Activated CD4-positive, alpha-beta T cell treated with anti-CD3 and anti-CD28 coated beads, Interleukin-2, amount 50 U/mL, for 4 hours (primary cell): ENCODE measurements around the gene EFR3B.
A peak's percentile ranks its signal among the peaks of the same experiment; 100 is the strongest.
"Not testable (repeated sequence)": the region's sequence is repeated elsewhere in the genome, so short reads cannot be mapped to it uniquely, and the experiment has no call there.

Source experiments
- DNase-seq, 2 experiments: peaks; one replicate each; pipeline ENCODE4 v3.0.0-alpha.2; 2020

Gene EFR3B

DNA sequence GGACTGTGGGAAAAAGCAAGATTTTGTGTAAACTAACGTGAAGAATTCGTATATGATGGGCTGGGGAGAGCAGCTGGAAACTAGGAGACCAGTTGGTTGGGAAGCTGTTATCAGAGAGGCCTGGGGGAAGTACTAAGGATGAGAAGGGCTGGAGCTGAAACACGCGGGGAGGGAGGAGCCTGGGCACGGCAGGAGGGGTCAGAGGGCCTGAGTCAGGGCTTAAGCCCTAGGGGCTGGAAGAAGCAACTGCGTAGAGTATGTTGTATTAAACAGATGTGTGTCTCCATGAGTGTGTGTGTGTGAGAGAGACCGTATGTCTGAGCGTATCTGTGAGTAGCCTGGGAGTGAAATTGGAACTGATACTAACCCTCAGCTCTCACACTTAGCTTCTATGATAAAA, 118.1 kb downstream of the EFR3B start:
- DNase-seq, result no peak

GRCh38 chr2:25160376-25160775, 118.5 kb downstream of the EFR3B start:
- no peak for DNase-seq

DNA sequence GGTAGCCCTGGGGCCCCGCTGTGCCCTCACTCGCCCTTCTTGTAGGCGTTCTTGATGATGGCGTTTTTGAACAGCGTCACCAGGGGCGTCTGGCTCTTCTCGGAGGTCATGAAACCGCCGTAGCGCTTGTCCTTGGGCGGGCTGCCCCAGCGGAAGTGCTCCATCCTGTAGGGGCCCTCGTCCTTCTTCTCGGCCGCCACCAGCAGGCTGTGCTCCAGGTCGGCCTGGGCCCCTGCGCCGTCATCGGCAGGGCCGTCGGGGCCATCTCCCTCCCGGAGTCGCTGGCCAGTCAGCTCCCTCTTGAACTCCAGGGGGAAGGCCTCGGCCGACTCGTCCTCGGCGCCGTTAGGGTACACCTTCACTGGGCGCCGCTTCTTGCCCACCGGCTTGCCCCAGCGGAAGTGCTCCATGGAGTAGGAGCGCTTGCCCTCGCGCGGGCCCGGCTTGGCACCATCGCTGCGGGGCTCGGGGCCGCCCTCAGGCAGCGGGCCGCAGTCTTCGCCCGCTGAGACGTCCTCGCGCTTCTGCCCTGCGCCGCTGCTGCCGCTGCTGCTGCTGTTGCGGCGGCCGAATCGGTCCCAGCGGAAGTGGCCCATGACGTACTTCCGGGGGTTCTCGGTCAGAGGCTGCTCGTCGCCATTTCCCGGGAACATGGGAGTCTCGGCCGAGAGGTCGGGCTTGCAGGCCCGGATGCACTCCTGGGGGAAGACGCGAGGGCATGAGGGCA, 119.3 kb downstream of the EFR3B start:
- peak; percentile 54 to 58 for DNase-seq

- not testable (repeated sequence) for DNase-seq
These were observed 120.2 kb downstream of the EFR3B start for GRCh38 chr2:25162061-25162460.

- DNase-seq, result no peak
These were observed 122.7 kb downstream of the EFR3B start for GRCh38 chr2:25164561-25164960.

DNA sequence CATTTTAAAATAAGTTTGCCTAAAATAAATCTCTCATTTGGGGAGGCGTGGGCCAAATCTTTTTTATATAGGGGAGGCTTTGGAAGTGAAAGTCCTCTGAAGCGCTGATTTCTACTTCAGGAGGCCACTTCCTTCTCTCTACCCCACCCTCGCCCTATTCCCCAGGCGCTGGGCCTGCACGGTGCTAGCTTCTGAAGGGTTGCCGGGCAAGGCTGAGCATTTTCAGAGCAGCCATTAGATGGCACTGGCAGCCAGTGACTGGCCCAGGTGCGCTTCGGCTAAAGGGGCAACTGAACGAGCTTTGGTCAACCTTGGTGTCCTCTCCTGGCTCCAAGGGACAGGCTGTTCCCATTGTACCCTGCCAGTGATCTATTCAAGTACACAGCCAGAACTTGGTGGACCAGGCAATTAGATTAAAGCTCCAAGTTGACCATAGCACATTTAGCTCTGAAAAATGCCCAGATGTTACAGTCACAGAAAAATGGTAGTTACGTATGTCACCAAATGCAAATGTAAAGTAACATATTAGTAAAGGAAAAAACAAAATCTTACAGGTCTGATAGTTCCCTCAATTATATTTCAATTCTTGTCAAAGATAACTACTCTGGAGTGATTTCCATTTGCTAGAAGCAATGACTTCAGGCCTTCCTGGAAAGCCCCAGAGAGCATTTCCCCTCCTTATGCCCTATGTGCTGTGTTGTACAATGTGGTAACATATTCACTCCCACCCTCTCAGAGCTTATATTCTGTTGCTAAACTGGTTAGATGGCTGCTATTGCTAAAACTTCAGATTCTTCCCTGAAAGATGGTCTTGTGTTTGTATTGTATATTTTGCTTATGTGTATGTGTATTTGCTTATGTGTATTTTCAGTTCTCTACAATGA, 124.4 kb downstream of the EFR3B start:
- peak; percentile 20 to 25 for DNase-seq

DNA sequence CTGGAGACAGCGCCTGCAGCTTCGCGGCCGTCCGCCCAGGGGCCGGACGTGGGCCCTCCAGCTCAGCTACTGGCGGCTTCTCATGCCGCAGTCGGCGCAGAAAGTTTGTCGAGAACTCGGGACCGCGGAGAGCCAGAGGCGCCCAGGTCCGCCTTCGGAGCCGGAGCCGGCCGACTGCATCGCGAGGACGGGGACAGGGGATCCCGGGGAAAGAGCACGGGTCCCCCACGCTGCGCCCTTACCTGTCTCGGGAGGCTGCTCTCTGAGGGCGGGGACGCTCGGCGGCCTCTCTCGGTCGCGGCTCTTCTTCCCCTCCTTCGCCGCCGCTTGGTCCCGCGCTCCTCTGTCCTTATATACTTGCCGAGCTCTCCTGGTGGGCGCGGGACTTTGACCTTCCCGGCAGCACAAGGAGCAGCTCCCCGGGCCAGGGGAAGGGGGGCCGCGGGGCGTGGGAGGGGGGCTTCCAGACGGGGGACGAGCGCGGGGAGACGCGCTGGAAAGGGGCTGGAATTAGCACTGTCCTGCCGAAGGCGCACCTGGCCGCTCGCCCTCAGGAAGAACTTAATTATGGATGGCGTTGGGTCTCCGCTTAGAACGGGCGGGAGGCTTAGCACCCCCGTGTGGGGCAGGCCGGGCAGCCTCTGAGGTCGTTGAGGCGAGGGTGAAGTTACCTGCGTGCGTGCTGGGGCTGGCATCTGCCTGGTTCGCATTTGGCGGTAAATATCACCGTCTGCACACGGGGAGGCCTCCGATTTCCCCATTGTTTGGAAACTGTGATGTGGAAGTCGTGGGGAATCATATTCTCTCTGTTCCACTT, 126.6 kb downstream of the EFR3B start, which contains the start of gene POMC:
Gene POMC (minus strand): TSS at position 325 of the 817 bp plus-strand sequence. CDS start 3,808 bp downstream, outside the sequence.
- peak in 1 of 2 experiments; percentile 16 for DNase-seq

DNA sequence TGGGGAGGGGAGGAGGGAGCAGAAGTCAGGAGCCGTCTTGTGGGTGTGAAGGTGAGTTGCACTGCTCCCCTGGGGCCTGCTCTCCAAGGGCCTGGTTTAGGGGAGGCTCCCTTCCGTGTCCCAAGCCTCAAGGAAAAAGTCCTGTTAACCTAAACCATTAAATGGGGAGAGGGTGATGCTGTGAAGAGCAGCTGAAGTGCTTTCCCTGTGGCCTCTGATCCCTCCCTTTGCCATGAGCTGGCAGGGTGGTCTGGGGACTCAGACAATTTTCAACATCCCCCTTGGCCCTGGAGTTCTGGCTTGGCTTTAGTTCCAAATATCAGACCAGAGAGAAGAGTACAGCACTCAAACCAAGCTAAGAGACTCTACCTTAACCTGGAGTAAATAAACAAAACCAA, 127.2 kb downstream of the EFR3B start:
- no peak for DNase-seq

DNA sequence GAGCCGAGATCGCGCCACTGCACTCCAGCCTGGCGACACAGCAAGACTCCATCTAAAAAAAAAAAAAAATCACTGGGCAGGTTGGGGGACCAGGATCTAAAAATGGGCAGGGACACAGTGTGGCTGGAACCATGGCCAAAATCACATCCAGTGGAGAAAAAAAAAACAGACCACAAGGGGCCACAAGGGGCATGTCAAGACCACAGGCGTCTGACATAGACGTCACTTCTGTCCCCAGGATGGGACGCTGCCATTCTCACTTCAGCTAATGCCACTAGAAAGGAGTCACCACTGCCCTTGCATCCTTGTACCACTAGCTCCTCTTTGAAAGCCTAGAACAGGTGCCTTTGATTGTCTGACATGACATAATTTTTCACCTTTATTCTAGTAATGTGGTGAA, 129.0 kb downstream of the EFR3B start:
- DNase-seq, result no peak

GRCh38 chr2:25173719-25174118, 131.8 kb downstream of the EFR3B start:
- no peak for DNase-seq

- DNase-seq, result no peak
These were observed 132.5 kb downstream of the EFR3B start for GRCh38 chr2:25174192-25174861.

- DNase-seq, result no peak
These were observed 134.3 kb downstream of the EFR3B start for GRCh38 chr2:25176138-25176537.

DNA sequence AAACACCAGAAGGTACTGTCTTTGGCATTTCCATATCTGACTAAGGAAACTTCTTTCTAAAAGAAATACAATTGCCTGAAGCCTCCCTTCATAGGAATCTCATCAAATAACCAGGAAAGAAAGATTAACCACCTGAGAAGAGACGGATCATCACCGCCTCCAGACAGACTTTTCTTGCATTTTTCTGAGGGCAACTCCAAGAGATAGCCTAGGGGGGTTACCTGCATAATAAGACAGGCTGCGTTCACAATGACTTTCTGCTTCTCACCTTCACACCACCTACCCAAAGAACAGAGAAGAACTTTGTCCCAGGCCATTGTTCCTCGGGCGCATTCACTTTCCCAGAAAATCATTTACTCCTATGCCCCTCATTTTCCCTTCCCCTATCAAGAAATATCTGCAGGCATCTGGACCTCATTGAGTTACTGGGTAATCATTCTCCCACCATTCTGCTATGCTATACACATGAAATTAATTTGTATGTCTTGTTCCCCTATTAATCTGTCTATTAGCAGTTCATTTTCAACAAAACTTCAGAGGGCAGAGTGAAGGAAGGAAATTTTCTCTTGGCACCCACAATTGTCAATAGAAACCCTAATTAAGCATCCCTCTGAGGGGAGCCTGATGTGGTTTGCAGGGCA, 134.8 kb downstream of the EFR3B start:
- DNase-seq, result no peak

DNA sequence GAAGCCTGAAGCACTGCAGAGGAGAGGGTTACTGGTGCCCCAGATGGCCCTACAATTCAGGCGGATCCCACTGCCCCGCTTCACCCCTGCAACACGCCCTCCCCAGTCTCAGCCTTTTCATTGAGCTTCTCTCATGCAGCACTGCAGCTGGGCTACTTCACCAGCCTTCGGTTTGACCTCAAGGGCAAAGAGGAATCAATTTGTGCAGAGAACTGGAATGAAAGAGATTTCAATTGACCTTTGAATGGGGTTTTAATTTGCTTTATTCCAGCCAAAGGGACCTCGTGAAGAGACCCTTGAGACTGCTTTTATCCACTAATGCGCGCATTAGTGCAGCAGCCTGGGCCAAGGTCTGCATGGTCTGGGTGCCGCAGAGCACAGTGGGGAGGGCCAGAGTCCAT, 135.3 kb downstream of the EFR3B start:
- no peak for DNase-seq

- no peak for DNase-seq
These were observed 137.1 kb downstream of the EFR3B start for GRCh38 chr2:25178976-25179375.

DNA sequence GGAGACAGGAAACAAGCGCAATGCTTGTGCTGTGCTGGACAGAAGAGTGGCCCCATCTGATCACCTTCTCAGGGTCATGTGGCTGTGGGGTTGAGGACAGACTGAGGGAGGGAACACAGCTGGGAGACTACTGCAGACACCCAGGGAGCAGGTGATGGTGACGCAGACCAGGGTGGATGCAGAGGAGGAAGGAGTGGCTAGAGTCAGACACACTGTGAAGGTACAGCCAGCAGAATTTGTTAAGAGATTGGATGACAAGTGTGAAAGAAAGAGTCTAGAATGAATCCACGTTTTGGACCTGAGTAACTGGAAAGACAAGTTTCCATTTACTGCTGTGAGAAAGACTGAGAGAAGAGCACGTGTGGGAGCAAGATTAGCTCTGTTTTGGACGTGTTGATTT, 142.4 kb downstream of the EFR3B start:
- no peak for DNase-seq

- DNase-seq, result no peak
These were observed 146.0 kb downstream of the EFR3B start for GRCh38 chr2:25187729-25188350.

- DNase-seq, result no peak
These were observed 146.5 kb downstream of the EFR3B start for GRCh38 chr2:25188405-25188804.

DNA sequence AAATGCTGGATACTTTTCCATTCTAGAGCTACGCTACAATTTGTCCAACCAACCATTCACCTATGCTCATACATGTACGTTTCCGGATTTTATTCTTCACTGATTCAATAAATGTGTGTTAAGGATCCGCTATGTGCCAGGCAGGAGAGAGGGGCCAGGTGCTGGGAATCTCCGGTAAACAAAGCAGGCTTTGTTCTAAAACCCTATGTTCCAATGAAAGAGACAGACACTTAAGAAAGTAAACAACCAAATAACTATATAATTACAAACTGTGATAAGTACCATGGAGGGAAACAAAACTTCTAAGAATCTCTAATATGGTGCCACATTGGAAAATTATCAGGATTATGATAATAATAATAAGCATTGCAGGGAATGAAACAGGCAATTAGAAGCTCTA, 148.7 kb downstream of the EFR3B start:
- no peak for DNase-seq

- DNase-seq, result no peak
These were observed 152.8 kb downstream of the EFR3B start for GRCh38 chr2:25194576-25195122.
